ENCODE results near the gene LPP.

- TF ChIP-seq MAFK (IDR thresholded peaks at IDR 0.05; ENCODE audit: low read length) (no peak), ZBTB43 (CRISPR knock-in tag; IDR thresholded peaks at IDR 0.05) (no peak), SIN3A (IDR thresholded peaks at IDR 0.05; ENCODE audit: borderline replicate concordance in 2 of 2, control insufficient read depth in 1 of 2, low read depth in 2 of 2, low read length in 2 of 2) (no peak), CBX3 (IDR thresholded peaks at IDR 0.05; ENCODE audit: borderline replicate concordance in 1 of 2, low read length in 2 of 2) (no peak), POLR2G (IDR thresholded peaks at IDR 0.05; ENCODE audit: low read depth, low read length) (no peak), CBX2 (IDR thresholded peaks at IDR 0.05; ENCODE audit: insufficient read depth, low read length, poor library complexity, severe bottlenecking) (no peak), RFX5 (IDR thresholded peaks at IDR 0.05; ENCODE audit: low read depth, low read length) (no peak), ATF7 (IDR thresholded peaks at IDR 0.05) (no peak)
Measured at GRCh38 chr3:188901126-188901525, 747.2 kb downstream of the LPP start.

All from K562 (cell line).